Kidney epithelial cell (primary cell): ENCODE data around the gene USP32. TPM values are rescaled to one million over a fixed set of nuclear protein-coding genes. Genes with fewer than 3 reads are reported as not detected.
"Not testable (repeated sequence)": the region's sequence is repeated elsewhere in the genome, so short reads cannot be mapped to it uniquely, and the experiment has no call there.

Experiments used
- DNase-seq: peaks from one replicate; pipeline ENCODE4 v3.0.0-alpha.2; 2010; ENCODE audit warnings: low read depth
- H3K27me3 ChIP-seq: 2 replicates; pipeline ENCODE4 v1.6.0; 2011; ENCODE audit warnings: low read length; ENCODE audit not compliant: control insufficient read depth, insufficient read depth
- H3K36me3 ChIP-seq: 2 replicates; pipeline ENCODE4 v1.5.1; 2011; ENCODE audit warnings: low read length; ENCODE audit not compliant: control insufficient read depth, insufficient read depth
- H3K4me3 ChIP-seq: 2 replicates; pipeline ENCODE4 v1.5.1; 2011; ENCODE audit warnings: low read depth, mild to moderate bottlenecking, control low read depth, low read length
- total RNA-seq: library from RNA; depleted of rRNA; stranded (reverse); fragments of >200 nt; gene quantifications from 2 replicates; pipeline ENCODE4 v1.2.3, GENCODE V29; 2015
- TF ChIP-seq, protein P1 (sequence below): IDR thresholded peaks from 2 replicates; pipeline ENCODE4 v1.5.1; 2011; ENCODE audit warnings: mild to moderate bottlenecking, moderate library complexity, low read length, control low read depth, inconsistent platforms; ENCODE audit not compliant: insufficient read depth, poor library complexity, severe bottlenecking

Gene USP32
- total RNA-seq, 1 donor from 2014 or later: 37.2 TPM

- H3K36me3 ChIP-seq: no peaks in the 10 kb centered on the region
- TF ChIP-seq, protein P1, sequence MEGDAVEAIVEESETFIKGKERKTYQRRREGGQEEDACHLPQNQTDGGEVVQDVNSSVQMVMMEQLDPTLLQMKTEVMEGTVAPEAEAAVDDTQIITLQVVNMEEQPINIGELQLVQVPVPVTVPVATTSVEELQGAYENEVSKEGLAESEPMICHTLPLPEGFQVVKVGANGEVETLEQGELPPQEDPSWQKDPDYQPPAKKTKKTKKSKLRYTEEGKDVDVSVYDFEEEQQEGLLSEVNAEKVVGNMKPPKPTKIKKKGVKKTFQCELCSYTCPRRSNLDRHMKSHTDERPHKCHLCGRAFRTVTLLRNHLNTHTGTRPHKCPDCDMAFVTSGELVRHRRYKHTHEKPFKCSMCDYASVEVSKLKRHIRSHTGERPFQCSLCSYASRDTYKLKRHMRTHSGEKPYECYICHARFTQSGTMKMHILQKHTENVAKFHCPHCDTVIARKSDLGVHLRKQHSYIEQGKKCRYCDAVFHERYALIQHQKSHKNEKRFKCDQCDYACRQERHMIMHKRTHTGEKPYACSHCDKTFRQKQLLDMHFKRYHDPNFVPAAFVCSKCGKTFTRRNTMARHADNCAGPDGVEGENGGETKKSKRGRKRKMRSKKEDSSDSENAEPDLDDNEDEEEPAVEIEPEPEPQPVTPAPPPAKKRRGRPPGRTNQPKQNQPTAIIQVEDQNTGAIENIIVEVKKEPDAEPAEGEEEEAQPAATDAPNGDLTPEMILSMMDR: no peak
- H3K4me3 ChIP-seq: no peak overlapping the region
- no peak for DNase-seq
- no peaks in the 10 kb centered on the region for H3K27me3 ChIP-seq
These were observed 167.9 kb downstream of the USP32 start for GRCh38 chr17:60224064-60224463.

DNA sequence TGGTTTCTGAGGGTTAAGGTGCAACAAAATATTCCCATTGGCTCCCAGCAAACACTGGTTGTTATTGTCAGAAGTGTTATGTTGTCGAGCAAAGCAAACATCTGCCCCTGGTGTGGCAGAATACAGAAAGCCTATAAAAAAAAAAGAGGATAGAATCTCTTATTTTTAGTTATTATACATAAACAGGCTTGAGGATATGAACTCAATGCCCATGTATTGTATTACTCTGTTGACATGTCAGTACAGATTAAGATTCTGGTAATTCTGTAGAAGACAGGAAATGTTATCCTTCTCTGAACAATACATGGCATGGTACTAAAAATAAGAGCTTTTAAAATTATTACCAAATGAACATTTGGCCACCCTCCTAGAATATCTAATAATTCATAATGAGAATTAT is 168.5 kb downstream of the USP32 start:
- H3K4me3 ChIP-seq: no peak overlapping the region
- no peaks in the 10 kb centered on the region for H3K27me3 ChIP-seq
- TF ChIP-seq, protein P1: no peak
- H3K36me3 ChIP-seq: no peaks in the 10 kb centered on the region
- no peak for DNase-seq

DNA sequence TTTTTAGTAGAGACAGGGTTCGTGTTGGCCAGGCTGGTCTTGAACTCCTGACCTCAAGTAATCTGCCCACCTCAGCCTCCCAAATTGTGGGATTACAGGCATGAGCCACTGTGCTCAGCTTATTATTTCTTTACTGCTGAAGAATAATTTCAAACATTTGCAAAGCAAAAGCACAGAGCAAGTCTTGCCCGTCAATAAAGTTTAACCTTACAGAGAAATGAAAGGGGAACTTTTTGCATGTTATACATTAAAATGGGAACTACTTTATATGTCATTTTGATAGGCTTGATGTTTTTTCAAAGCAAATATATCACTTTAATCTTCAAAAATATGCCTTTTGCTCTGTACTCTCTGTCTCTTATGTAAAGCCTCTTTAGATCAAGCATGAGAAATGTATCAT is 173.2 kb downstream of the USP32 start:
- H3K4me3 ChIP-seq: not testable (repeated sequence)

DNA sequence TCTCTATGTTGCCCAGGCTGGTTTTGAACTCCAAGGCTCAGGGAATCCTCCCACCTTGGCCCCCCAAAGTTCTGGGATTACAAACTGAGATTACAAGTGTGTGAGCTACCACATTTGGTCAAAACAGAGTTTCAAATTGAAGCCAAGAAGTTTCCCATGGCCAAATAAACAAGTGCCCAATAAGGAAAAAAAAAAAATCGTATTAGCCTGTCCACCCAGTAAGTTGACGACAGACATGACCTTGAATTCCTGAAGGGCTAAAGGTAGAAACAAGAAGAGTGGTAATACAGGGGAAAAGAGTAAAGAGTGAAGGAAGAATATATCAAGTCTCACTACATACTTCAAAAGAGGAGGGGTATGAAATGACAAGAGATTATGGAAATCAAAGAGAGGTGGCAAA is 176.0 kb downstream of the USP32 start:
- H3K36me3 ChIP-seq, H3K4me3 ChIP-seq: not testable (repeated sequence)

More for the DNA sequence above, 173.2 kb downstream of the USP32 start:
- not testable (repeated sequence) for H3K27me3 ChIP-seq, DNase-seq, H3K36me3 ChIP-seq

GRCh38 chr17:60211282-60211681 is 180.7 kb downstream of the USP32 start:
- not testable (repeated sequence) for H3K27me3 ChIP-seq, DNase-seq, H3K4me3 ChIP-seq, H3K36me3 ChIP-seq

More for the DNA sequence above, 176.0 kb downstream of the USP32 start:
- DNase-seq, H3K27me3 ChIP-seq: not testable (repeated sequence)

- not testable (repeated sequence) for H3K27me3 ChIP-seq, H3K36me3 ChIP-seq, H3K4me3 ChIP-seq, DNase-seq
These were observed 183.6 kb downstream of the USP32 start for GRCh38 chr17:60208302-60208701.

- H3K27me3 ChIP-seq, H3K36me3 ChIP-seq: not testable (repeated sequence)
These were observed 186.2 kb downstream of the USP32 start for GRCh38 chr17:60205782-60206181.

DNA sequence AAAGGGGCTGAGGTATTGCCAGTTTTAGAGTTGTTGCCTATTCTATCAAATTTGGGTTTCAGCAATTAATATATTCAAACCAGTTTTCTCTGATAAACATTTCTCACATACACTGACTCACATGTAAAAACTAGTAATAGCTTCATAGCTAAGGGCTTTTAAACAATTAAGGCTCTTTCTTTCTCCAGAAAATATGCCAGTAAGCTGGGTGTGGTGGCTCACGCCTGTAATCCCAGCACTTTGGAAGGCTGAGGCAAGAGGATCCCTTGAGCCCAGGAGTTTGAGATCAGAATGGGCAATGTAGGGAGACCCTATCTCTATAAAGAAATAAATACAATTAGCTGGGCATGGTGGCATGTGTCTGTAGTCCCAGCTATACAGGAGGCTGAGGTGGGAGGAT is 193.3 kb downstream of the USP32 start:
- not testable (repeated sequence) for H3K36me3 ChIP-seq, H3K4me3 ChIP-seq, H3K27me3 ChIP-seq, DNase-seq

More at GRCh38 chr17:60205782-60206181, 186.2 kb downstream of the USP32 start:
- not testable (repeated sequence) for H3K4me3 ChIP-seq, DNase-seq

DNA sequence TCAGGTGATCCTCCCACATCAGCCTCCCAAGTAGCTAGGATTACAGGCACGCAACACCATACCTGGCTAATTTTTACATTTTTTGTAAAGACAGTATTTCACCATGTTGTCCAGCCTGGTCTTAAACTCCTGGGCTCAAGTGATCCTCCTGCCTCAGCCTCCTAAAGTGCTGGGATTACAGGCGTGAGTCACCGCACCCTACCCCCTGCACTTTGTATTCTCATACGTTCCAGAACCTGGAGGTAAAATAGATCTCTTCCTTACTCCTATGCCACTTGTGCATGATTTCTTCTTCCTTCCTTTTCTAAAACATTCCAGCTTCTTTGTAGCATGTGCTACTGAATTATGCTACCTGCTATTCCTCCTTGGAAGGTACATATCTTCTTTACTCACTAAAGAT is 197.8 kb downstream of the USP32 start:
- not testable (repeated sequence) for H3K27me3 ChIP-seq, DNase-seq, H3K4me3 ChIP-seq, H3K36me3 ChIP-seq

GRCh38 chr17:60193482-60193881 is 198.5 kb downstream of the USP32 start:
- Histone ChIP-seq H3K4me3 (no peak overlapping the region), H3K36me3 (no peaks in the 10 kb centered on the region), H3K27me3 (no peaks in the 10 kb centered on the region)
- DNase-seq: no peak
- TF ChIP-seq, protein P1: no peak

DNA sequence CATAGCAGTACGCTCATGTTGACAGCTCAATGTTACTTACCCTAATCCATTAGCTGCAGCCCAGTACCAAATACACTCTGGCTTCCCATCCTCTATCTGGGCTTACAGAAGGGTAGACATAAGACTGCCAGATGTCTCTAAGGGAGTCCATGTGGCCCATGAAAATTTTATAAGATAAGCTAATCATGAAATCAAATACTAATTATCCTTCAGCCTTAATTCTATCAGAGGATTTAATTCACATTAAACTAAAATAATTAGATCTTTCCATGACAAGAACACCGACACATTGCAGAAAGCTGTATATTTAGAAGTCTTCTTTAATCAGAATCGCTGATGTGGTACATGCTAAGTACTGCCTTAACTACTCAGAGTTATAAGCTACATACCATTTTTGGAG is 198.9 kb downstream of the USP32 start:
- H3K36me3 ChIP-seq: not testable (repeated sequence)

GRCh38 chr17:60190032-60190431 is 201.9 kb downstream of the USP32 start:
- not testable (repeated sequence) for H3K27me3 ChIP-seq, DNase-seq, H3K36me3 ChIP-seq, H3K4me3 ChIP-seq

More for the DNA sequence above, 198.9 kb downstream of the USP32 start:
- H3K4me3 ChIP-seq, H3K27me3 ChIP-seq, DNase-seq: not testable (repeated sequence)
